Spleen (tissue), 3 donors: ENCODE results near the gene HOXB2.

Source experiments
- POLR2A ChIP-seq, 3 donors: fragments of 450-650 bp; IDR thresholded peaks; one replicate each; pipeline ENCODE4 v1.5.1; 2017; ENCODE audit warnings: antibody characterized with exemption in 3 of 3, mild to moderate bottlenecking in 1 of 3
- POLR2AphosphoS5 ChIP-seq, 3 donors: sonication (generic); formaldehyde crosslinking; IDR thresholded peaks; one replicate each; pipeline ENCODE4 v1.5.1; 2017; ENCODE audit warnings: antibody characterized with exemption in 3 of 3

DNA sequence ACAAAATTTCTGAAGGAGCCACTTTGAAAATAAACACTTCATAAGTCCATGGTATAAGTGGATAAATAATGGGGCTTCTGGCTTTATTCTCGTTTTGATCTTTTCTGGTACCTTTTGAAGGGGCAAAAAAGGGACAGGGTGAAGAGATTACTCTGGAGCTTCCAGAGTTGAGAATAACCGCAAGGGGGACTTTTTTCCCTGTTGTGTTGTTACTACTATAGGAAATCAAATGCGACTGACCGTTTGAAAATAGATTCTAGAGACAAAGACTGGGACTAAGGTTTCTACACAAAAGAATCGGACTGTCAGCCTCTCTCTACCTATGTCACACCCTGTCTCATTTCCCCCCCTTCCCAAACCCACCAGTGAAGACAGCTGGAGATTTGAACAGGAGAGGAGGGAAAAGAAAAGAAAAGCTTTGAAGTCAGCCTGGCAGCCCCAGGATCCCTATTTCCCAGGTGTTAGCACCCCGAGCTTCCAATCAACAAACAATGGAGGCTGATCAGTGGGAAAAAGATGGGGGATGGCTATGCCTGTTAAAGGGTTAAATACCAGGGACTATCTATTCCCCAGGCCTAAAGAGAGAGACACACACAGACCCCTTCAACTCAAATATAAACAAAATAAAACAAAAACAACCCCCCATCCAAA lies 24.9 kb upstream of the HOXB2 start:
- TF ChIP-seq POLR2AphosphoS5 (IDR thresholded peaks at IDR 0.05): no peak
- TF ChIP-seq POLR2A (IDR thresholded peaks at IDR 0.05): no peak
